ENCODE measurements around the gene ESM1.

Gene ESM1

GRCh38 chr5:54981928-54982327 lies 3.5 kb downstream of the ESM1 start:
- no peak for DNase-seq

- DNase-seq: no peak
Measured at GRCh38 chr5:54975701-54976100, 9.7 kb downstream of the ESM1 start.

- peak; percentile 71 for DNase-seq
Measured at GRCh38 chr5:54969856-54970828, 15.3 kb downstream of the ESM1 start.

GRCh38 chr5:54969242-54969641 lies 16.2 kb downstream of the ESM1 start:
- no peak for DNase-seq

GRCh38 chr5:54965806-54966205 lies 19.6 kb downstream of the ESM1 start:
- DNase-seq: no peak

GRCh38 chr5:54964405-54964804 lies 21.0 kb downstream of the ESM1 start:
- DNase-seq: no peak

- no peak for DNase-seq
Measured at GRCh38 chr5:54959673-54960418, 25.5 kb downstream of the ESM1 start.

GRCh38 chr5:54956922-54957321 lies 28.5 kb downstream of the ESM1 start:
- no peak for DNase-seq

GRCh38 chr5:54947187-54947586 lies 38.2 kb downstream of the ESM1 start:
- DNase-seq: no peak

GRCh38 chr5:54946306-54946819 lies 39.0 kb downstream of the ESM1 start:
- no peak for DNase-seq

GRCh38 chr5:54944364-54944763 lies 41.0 kb downstream of the ESM1 start:
- peak; percentile 35 for DNase-seq

GRCh38 chr5:54942064-54942778 lies 43.2 kb downstream of the ESM1 start:
- DNase-seq: no peak

- DNase-seq: no peak
Measured at GRCh38 chr5:54936201-54936600, 49.2 kb downstream of the ESM1 start.

GRCh38 chr5:54932789-54933188 lies 52.6 kb downstream of the ESM1 start:
- no peak for DNase-seq

- no peak for DNase-seq
Measured at GRCh38 chr5:54930736-54931135, 54.7 kb downstream of the ESM1 start.

All from fibroblast of upper back skin (primary cell).